Muscle layer of colon (tissue), 2 donors: ENCODE measurements around the gene USP17L21.
"Not testable (repeated sequence)": the region's sequence is repeated elsewhere in the genome, so short reads cannot be mapped to it uniquely, and the experiment has no call there.

ENCODE experiments used
- H3K27ac ChIP-seq: one replicate; pipeline ENCODE4 v1.7.0; 2013; ENCODE audit warnings: low read depth, mild to moderate bottlenecking, low read length, moderate library complexity
- H3K27me3 ChIP-seq, 2 donors: one replicate each; pipeline ENCODE4 v1.7.0; 2013; ENCODE audit warnings: low read length in 2 of 2, mild to moderate bottlenecking in 2 of 2; ENCODE audit not compliant: insufficient read depth in 2 of 2, control insufficient read depth in 1 of 2
- H3K36me3 ChIP-seq: one replicate; pipeline ENCODE4 v1.7.0; 2013; ENCODE audit warnings: mild to moderate bottlenecking, low read length; ENCODE audit not compliant: insufficient read depth
- H3K4me1 ChIP-seq: one replicate; pipeline ENCODE4 v1.7.0; 2013; ENCODE audit warnings: mild to moderate bottlenecking, low read length; ENCODE audit not compliant: insufficient read depth
- H3K4me3 ChIP-seq, 2 donors: one replicate each; pipeline ENCODE4 v1.7.0; 2013; ENCODE audit warnings: low read length in 2 of 2, low read depth in 1 of 2, mild to moderate bottlenecking in 1 of 2, moderate library complexity in 1 of 2
- H3K9ac ChIP-seq: one replicate; pipeline ENCODE4 v1.7.0; 2013; ENCODE audit warnings: low read length
- H3K9me3 ChIP-seq: one replicate; pipeline ENCODE4 v1.7.0; 2013; ENCODE audit warnings: mild to moderate bottlenecking, low read length
- donor health status: abdominal sarcoma.
- donor health status: Adenocarcinoma of cecum.

USP17L21 gene

GRCh38 chr4:9262572-9262971, at the start of gene USP17L21:
Gene USP17L21, plus strand, starts transcription at chr4:9262872. Its CDS starts 0 bp downstream, at chr4:9262872.
- H3K36me3 ChIP-seq, H3K4me3 ChIP-seq, H3K9ac ChIP-seq, H3K9me3 ChIP-seq, H3K27me3 ChIP-seq, H3K27ac ChIP-seq, H3K4me1 ChIP-seq: not testable (repeated sequence)

- H3K36me3 ChIP-seq, H3K4me1 ChIP-seq, H3K4me3 ChIP-seq, H3K27ac ChIP-seq, H3K9me3 ChIP-seq, H3K27me3 ChIP-seq, H3K9ac ChIP-seq: not testable (repeated sequence)
These were observed 48.0 kb upstream of the USP17L21 start for GRCh38 chr4:9214701-9215100.

- H3K27ac ChIP-seq, H3K4me1 ChIP-seq, H3K4me3 ChIP-seq, H3K9ac ChIP-seq, H3K27me3 ChIP-seq, H3K9me3 ChIP-seq, H3K36me3 ChIP-seq: not testable (repeated sequence)
These were observed 47.6 kb upstream of the USP17L21 start, which contains the start of gene USP17L11 for GRCh38 chr4:9215105-9215504. Gene USP17L11, plus strand, starts transcription at chr4:9215405. Its CDS starts 0 bp downstream, at chr4:9215405.

GRCh38 chr4:9219852-9220251, 42.8 kb upstream of the USP17L21 start, which contains the start of gene USP17L12:
Gene USP17L12, plus strand, starts transcription at chr4:9220152. Its CDS starts 0 bp downstream, at chr4:9220152.
- H3K9me3 ChIP-seq, H3K4me1 ChIP-seq, H3K27ac ChIP-seq, H3K4me3 ChIP-seq, H3K36me3 ChIP-seq, H3K9ac ChIP-seq, H3K27me3 ChIP-seq: not testable (repeated sequence)

- not testable (repeated sequence) for H3K9me3 ChIP-seq, H3K9ac ChIP-seq, H3K4me1 ChIP-seq, H3K36me3 ChIP-seq, H3K27me3 ChIP-seq, H3K4me3 ChIP-seq, H3K27ac ChIP-seq
These were observed 38.1 kb upstream of the USP17L21 start, which contains the start of gene USP17L13 for GRCh38 chr4:9224596-9224995. Gene USP17L13, plus strand, starts transcription at chr4:9224896. Its CDS starts 0 bp downstream, at chr4:9224896.

- H3K9ac ChIP-seq, H3K4me3 ChIP-seq, H3K36me3 ChIP-seq, H3K9me3 ChIP-seq, H3K27me3 ChIP-seq, H3K4me1 ChIP-seq, H3K27ac ChIP-seq: not testable (repeated sequence)
These were observed 32.4 kb upstream of the USP17L21 start for GRCh38 chr4:9230249-9230648.

- not testable (repeated sequence) for H3K4me3 ChIP-seq, H3K9ac ChIP-seq, H3K36me3 ChIP-seq, H3K27ac ChIP-seq, H3K4me1 ChIP-seq, H3K27me3 ChIP-seq, H3K9me3 ChIP-seq
These were observed 28.6 kb upstream of the USP17L21 start, which contains the start of gene USP17L15 for GRCh38 chr4:9234085-9234484. Gene USP17L15, plus strand, starts transcription at chr4:9234385. Its CDS starts 0 bp downstream, at chr4:9234385.

GRCh38 chr4:9238461-9238860, 24.2 kb upstream of the USP17L21 start:
- not testable (repeated sequence) for H3K4me1 ChIP-seq, H3K9ac ChIP-seq, H3K36me3 ChIP-seq, H3K9me3 ChIP-seq, H3K4me3 ChIP-seq, H3K27ac ChIP-seq, H3K27me3 ChIP-seq

GRCh38 chr4:9243579-9243978, 19.1 kb upstream of the USP17L21 start, which contains the start of gene USP17L17:
Gene USP17L17, plus strand, starts transcription at chr4:9243879. Its CDS starts 0 bp downstream, at chr4:9243879.
- H3K36me3 ChIP-seq, H3K27ac ChIP-seq, H3K9ac ChIP-seq, H3K4me3 ChIP-seq, H3K9me3 ChIP-seq, H3K4me1 ChIP-seq, H3K27me3 ChIP-seq: not testable (repeated sequence)

- not testable (repeated sequence) for H3K4me3 ChIP-seq, H3K9ac ChIP-seq, H3K36me3 ChIP-seq, H3K4me1 ChIP-seq, H3K9me3 ChIP-seq, H3K27ac ChIP-seq, H3K27me3 ChIP-seq
These were observed 14.6 kb upstream of the USP17L21 start, which contains the start of gene USP17L18 for GRCh38 chr4:9247953-9248680. Gene USP17L18, plus strand, starts transcription at chr4:9248630. Its CDS starts 0 bp downstream, at chr4:9248630.

GRCh38 chr4:9253078-9253477, 9.6 kb upstream of the USP17L21 start, which contains the start of gene USP17L19:
Gene USP17L19, plus strand, starts transcription at chr4:9253378. Its CDS starts 0 bp downstream, at chr4:9253378.
- not testable (repeated sequence) for H3K4me1 ChIP-seq, H3K36me3 ChIP-seq, H3K9me3 ChIP-seq, H3K27me3 ChIP-seq, H3K4me3 ChIP-seq, H3K9ac ChIP-seq, H3K27ac ChIP-seq

- not testable (repeated sequence) for H3K9ac ChIP-seq, H3K27me3 ChIP-seq, H3K4me1 ChIP-seq, H3K4me3 ChIP-seq, H3K27ac ChIP-seq, H3K9me3 ChIP-seq, H3K36me3 ChIP-seq
These were observed 4.8 kb upstream of the USP17L21 start, which contains the start of gene USP17L20 for GRCh38 chr4:9257824-9258223. Gene USP17L20, plus strand, starts transcription at chr4:9258124. Its CDS starts 0 bp downstream, at chr4:9258124.
